K562 (cell line): ENCODE measurements around the gene RNF31. TPM values are rescaled to one million over a fixed set of nuclear protein-coding genes. Genes with fewer than 3 reads are reported as not detected.

Source experiments
- BRCA1 ChIP-seq, 2 experiments: fragments of 450-650 bp in 1 of 2; sonication (generic) in 1 of 2; formaldehyde crosslinking in 1 of 2; IDR thresholded peaks; 2 replicates each; pipeline versions ENCODE4 v1.5.0 to v1.6.1; 2017 to 2020; ENCODE audit warnings: mild to moderate bottlenecking in 1 of 2, missing genetic modification reagents in 1 of 2
- CHD2 ChIP-seq: IDR thresholded peaks from 2 replicates; pipeline ENCODE4 v1.6.1; 2011; ENCODE audit warnings: low read depth, low read length
- CREM ChIP-seq: IDR thresholded peaks from 2 replicates; pipeline ENCODE4 v1.6.1; 2014; ENCODE audit warnings: antibody characterized with exemption, low read depth
- EGR1 ChIP-seq: fragments of 450-650 bp; conservative IDR thresholded peaks from 2 replicates; pipeline ENCODE4 v1.6.1; 2017; ENCODE audit warnings: mild to moderate bottlenecking
- RCOR1 ChIP-seq, 2 experiments: IDR thresholded peaks; 2 replicates each; pipeline ENCODE4 v1.6.1; 2012; ENCODE audit warnings: low read depth in 2 of 2, low read length in 2 of 2, borderline replicate concordance in 1 of 2, improper control_type of control experiment in 1 of 2
- SUPT5H ChIP-seq: fragments of 450-650 bp; IDR thresholded peaks from 2 replicates; pipeline ENCODE4 v1.6.1; 2016
- YY1 ChIP-seq, 3 experiments: IDR thresholded peaks; 2 replicates each; pipeline ENCODE4 v1.6.1; 2011; ENCODE audit warnings: low read length in 2 of 3, mild to moderate bottlenecking in 2 of 3, moderate library complexity in 2 of 3, borderline replicate concordance in 1 of 3, control low read depth in 1 of 3, low read depth in 1 of 3; ENCODE audit not compliant: insufficient read depth in 3 of 3, insufficient replicate concordance in 2 of 3, control insufficient read depth in 1 of 3, insufficient read length in 1 of 3; ENCODE audit errors: extremely low read depth in 1 of 3
- polyA plus RNA-seq, 8 experiments: library from polyadenylated mRNA; depleted of rRNA in 4 of 8; stranded (reverse) in 5 of 8; unstranded in 3 of 8; fragments of >200 nt; fragmentation: Nextera tagmentation in 2 of 8; fragmentation: Illumina TruSeq in 1 of 8; extraction: Ambion mirVana in 2 of 8; extraction: Trizol in 1 of 8; gene quantifications; 2 replicates each; pipeline versions ENCODE4 v1.2.1 to v1.2.3, GENCODE V29; 2011 to 2014; ENCODE audit warnings: inconsistent platforms in 1 of 8, missing spikeins in 1 of 8
- total RNA-seq, 7 experiments: library from RNA; depleted of rRNA in 6 of 7; stranded (reverse); fragments of >200 nt in 6 of 7; fragmentation: Illumina TruSeq in 2 of 7; extraction: Trizol in 2 of 7; gene quantifications; 2 replicates each; pipeline versions ENCODE4 v1.2.1 to v1.2.3, GENCODE V29; 2011 to 2021; ENCODE audit warnings: low replicate concordance in 1 of 7
- TF ChIP-seq, protein P1 (sequence below): sonication (generic); formaldehyde crosslinking; IDR thresholded peaks from 2 replicates; pipeline ENCODE4 v1.8.0; 2022; ENCODE audit warnings: missing genetic modification reagents, mild to moderate bottlenecking, borderline replicate concordance
- TF ChIP-seq, protein P2 (sequence below): fragments of 200-800 bp; sonication (Bioruptor generic); IDR thresholded peaks from 2 replicates; pipeline ENCODE4 v1.6.1; 2017; ENCODE audit warnings: missing genetic modification characterization, missing compliant biosample characterization
- TF ChIP-seq, protein P3 (sequence below), 2 experiments: fragments of 450-650 bp; conservative IDR thresholded peaks; 2 replicates each; pipeline ENCODE4 v1.6.1; 2017; ENCODE audit warnings: mild to moderate bottlenecking in 2 of 2, moderate library complexity in 2 of 2
- TF ChIP-seq, protein P4 (sequence below): fragments of 450-650 bp; IDR thresholded peaks from 2 replicates; pipeline ENCODE4 v1.6.1; 2018; ENCODE audit not compliant: partially characterized antibody
- TF ChIP-seq, protein P5 (sequence below), 2 experiments: fragments of 150-350 bp in 1 of 2; IDR thresholded peaks; 2 replicates each; pipeline ENCODE4 v1.6.1; 2012 to 2016; ENCODE audit warnings: low read depth in 2 of 2, low read length in 2 of 2, mild to moderate bottlenecking in 1 of 2, moderate library complexity in 1 of 2

Gene RNF31
- total and polyA plus RNA-seq, 9 of the 15 experiments (the other 6 are each of a cell fraction or from before 2014, with no cell fraction given) = 3.1 to 47.6 (median 19.1) TPM

DNA sequence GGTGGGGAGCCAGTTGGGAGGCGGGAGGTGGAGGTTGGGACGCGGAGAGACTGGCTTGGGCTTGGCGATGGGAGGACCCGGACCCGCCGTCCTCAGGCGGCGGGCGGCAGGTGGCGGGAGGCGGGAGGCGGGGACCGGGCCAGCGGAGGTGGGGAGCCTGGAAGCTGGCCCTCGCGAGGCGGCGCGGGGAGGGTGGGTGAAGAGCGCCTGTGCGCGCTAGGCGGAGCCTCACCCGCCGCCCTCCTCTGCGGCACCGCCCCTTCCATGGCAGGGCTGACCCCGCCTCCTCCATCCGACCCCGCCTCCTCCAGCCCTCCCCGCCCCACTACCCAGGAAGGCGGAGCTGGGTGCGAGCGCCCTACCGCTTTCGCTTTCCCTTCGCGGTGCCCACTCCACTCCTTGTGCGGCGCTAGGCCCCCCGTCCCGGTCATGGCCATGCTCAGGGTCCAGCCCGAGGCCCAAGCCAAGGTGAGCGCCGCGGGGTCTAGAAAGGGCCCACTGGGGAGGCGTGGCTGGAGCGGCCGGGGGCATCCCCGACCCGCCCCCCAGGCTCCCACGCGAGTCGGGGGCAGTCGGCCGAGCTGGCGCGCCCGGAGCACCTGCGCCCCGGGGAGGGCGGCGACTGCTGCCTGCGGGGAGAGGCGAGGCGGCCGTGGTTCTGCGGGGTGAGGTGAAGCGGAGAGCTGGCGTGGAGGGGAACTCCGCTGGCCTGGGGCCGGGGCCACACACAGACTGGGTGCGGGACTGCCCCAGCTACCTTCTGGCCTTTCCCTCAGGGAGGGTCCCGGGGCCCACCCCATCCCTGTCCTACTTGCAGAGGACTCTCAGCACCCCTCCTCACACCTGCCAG lies 11.2 kb upstream of the RNF31 start, which contains the start of gene PSME1 (continued):
- TF ChIP-seq CHD2 (peak; percentile 54; the same call in 1 of the 2 replicates), BRCA1 (IDR thresholded peaks at IDR 0.05) (no peak), BRCA1 (CRISPR knock-in tag; IDR thresholded peaks at IDR 0.05) (no peak), RCOR1 (IDR thresholded peaks at IDR 0.05; ENCODE audit: borderline replicate concordance in 1 of 2, low read depth in 2 of 2, low read length in 2 of 2) (peak in 1 of 2 experiments; percentile 14; a peak in 1 of 4 replicates), SUPT5H (peak; percentile 60), EGR1 (peak; percentile 39), YY1 (IDR thresholded peaks at IDR 0.05; ENCODE audit: borderline replicate concordance in 1 of 3, control insufficient read depth in 1 of 3, extremely low read depth in 1 of 3, insufficient read depth in 3 of 3, insufficient read length in 1 of 3, insufficient replicate concordance in 2 of 3, low read depth in 1 of 3, low read length in 2 of 3) (peak in 1 of 3 experiments; percentile 21), CREM (no peak)
- TF ChIP-seq, protein P1, sequence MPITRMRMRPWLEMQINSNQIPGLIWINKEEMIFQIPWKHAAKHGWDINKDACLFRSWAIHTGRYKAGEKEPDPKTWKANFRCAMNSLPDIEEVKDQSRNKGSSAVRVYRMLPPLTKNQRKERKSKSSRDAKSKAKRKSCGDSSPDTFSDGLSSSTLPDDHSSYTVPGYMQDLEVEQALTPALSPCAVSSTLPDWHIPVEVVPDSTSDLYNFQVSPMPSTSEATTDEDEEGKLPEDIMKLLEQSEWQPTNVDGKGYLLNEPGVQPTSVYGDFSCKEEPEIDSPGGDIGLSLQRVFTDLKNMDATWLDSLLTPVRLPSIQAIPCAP (CRISPR knock-in tag) = 0 out of 2 replicates have a peak, but pooled peaks have one; percentile 77
- TF ChIP-seq, protein P2, sequence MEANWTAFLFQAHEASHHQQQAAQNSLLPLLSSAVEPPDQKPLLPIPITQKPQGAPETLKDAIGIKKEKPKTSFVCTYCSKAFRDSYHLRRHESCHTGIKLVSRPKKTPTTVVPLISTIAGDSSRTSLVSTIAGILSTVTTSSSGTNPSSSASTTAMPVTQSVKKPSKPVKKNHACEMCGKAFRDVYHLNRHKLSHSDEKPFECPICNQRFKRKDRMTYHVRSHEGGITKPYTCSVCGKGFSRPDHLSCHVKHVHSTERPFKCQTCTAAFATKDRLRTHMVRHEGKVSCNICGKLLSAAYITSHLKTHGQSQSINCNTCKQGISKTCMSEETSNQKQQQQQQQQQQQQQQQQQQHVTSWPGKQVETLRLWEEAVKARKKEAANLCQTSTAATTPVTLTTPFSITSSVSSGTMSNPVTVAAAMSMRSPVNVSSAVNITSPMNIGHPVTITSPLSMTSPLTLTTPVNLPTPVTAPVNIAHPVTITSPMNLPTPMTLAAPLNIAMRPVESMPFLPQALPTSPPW (CRISPR knock-in tag) = peak; percentile 83
- TF ChIP-seq, protein P3, sequence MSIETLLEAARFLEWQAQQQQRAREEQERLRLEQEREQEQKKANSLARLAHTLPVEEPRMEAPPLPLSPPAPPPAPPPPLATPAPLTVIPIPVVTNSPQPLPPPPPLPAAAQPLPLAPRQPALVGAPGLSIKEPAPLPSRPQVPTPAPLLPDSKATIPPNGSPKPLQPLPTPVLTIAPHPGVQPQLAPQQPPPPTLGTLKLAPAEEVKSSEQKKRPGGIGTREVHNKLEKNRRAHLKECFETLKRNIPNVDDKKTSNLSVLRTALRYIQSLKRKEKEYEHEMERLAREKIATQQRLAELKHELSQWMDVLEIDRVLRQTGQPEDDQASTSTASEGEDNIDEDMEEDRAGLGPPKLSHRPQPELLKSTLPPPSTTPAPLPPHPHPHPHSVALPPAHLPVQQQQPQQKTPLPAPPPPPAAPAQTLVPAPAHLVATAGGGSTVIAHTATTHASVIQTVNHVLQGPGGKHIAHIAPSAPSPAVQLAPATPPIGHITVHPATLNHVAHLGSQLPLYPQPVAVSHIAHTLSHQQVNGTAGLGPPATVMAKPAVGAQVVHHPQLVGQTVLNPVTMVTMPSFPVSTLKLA (conservative IDR thresholded peaks at IDR 0.05) = peak in 1 of 2 experiments; percentile 29; a peak in 1 of 4 replicates
- TF ChIP-seq, protein P4, sequence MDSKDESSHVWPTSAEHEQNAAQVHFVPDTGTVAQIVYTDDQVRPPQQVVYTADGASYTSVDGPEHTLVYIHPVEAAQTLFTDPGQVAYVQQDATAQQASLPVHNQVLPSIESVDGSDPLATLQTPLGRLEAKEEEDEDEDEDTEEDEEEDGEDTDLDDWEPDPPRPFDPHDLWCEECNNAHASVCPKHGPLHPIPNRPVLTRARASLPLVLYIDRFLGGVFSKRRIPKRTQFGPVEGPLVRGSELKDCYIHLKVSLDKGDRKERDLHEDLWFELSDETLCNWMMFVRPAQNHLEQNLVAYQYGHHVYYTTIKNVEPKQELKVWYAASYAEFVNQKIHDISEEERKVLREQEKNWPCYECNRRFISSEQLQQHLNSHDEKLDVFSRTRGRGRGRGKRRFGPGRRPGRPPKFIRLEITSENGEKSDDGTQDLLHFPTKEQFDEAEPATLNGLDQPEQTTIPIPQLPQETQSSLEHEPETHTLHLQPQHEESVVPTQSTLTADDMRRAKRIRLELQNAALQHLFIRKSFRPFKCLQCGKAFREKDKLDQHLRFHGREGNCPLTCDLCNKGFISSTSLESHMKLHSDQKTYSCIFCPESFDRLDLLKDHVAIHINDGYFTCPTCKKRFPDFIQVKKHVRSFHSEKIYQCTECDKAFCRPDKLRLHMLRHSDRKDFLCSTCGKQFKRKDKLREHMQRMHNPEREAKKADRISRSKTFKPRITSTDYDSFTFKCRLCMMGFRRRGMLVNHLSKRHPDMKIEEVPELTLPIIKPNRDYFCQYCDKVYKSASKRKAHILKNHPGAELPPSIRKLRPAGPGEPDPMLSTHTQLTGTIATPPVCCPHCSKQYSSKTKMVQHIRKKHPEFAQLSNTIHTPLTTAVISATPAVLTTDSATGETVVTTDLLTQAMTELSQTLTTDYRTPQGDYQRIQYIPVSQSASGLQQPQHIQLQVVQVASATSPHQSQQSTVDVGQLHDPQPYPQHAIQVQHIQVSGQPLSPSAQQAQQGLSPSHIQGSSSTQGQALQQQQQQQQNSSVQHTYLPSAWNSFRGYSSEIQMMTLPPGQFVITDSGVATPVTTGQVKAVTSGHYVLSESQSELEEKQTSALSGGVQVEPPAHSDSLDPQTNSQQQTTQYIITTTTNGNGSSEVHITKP = no peak
- TF ChIP-seq, protein P5, sequence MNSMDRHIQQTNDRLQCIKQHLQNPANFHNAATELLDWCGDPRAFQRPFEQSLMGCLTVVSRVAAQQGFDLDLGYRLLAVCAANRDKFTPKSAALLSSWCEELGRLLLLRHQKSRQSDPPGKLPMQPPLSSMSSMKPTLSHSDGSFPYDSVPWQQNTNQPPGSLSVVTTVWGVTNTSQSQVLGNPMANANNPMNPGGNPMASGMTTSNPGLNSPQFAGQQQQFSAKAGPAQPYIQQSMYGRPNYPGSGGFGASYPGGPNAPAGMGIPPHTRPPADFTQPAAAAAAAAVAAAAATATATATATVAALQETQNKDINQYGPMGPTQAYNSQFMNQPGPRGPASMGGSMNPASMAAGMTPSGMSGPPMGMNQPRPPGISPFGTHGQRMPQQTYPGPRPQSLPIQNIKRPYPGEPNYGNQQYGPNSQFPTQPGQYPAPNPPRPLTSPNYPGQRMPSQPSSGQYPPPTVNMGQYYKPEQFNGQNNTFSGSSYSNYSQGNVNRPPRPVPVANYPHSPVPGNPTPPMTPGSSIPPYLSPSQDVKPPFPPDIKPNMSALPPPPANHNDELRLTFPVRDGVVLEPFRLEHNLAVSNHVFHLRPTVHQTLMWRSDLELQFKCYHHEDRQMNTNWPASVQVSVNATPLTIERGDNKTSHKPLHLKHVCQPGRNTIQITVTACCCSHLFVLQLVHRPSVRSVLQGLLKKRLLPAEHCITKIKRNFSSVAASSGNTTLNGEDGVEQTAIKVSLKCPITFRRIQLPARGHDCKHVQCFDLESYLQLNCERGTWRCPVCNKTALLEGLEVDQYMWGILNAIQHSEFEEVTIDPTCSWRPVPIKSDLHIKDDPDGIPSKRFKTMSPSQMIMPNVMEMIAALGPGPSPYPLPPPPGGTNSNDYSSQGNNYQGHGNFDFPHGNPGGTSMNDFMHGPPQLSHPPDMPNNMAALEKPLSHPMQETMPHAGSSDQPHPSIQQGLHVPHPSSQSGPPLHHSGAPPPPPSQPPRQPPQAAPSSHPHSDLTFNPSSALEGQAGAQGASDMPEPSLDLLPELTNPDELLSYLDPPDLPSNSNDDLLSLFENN (IDR thresholded peaks at IDR 0.05; ENCODE audit: low read depth in 2 of 2, low read length in 2 of 2) = no peak
